NT2/D1 (cell line): ENCODE results near the gene CFHR4.

ENCODE experiments used
- SUZ12 ChIP-seq: IDR thresholded peaks from 2 replicates; pipeline ENCODE4 v1.6.1; 2011; ENCODE audit not compliant: insufficient read length, insufficient read depth; ENCODE audit errors: extremely low read depth
- YY1 ChIP-seq: IDR thresholded peaks from 2 replicates; pipeline ENCODE4 v1.6.1; 2011; ENCODE audit not compliant: insufficient read length, insufficient read depth
- ZNF274 ChIP-seq: IDR thresholded peaks from 2 replicates; pipeline ENCODE4 v1.6.1; 2011; ENCODE audit warnings: mild to moderate bottlenecking, low read depth, low read length

- TF ChIP-seq ZNF274 (no peak), SUZ12 (no peak), YY1 (no peak)
These were observed 27.4 kb upstream of the CFHR4 start for GRCh38 chr1:196860323-196860884.
